Panc1 (cell line): ENCODE measurements around the gene CIB2. TPM values are rescaled to one million over a fixed set of nuclear protein-coding genes. Genes with fewer than 3 reads are reported as not detected.

Experiments
- ATAC-seq: fragments of 200-7000 bp; cut with Tn5 transposase; 2 replicates; pipeline ENCODE4 v1.9.1; 2020; ENCODE audit warnings: mild to moderate bottlenecking, moderate library complexity
- BruUV-seq: library from RNA; stranded (reverse); fragments of 400-500 nt; replicated peaks from 2 replicates; lab custom pipeline; 2021; lab: Mats Ljungman, UMichigan
- CTCF ChIA-PET: fragments of 300-600 bp; sonication (Branson Sonifier 250); formaldehyde crosslinking; loops from one replicate; lab custom pipeline; 2022; ENCODE audit warnings: antibody characterized with exemption; lab: Charles Lee
- POLR2A ChIA-PET: fragments of 300-600 bp; sonication (Branson Sonifier 250); formaldehyde crosslinking; loops from one replicate; lab custom pipeline; 2022; ENCODE audit warnings: antibody characterized with exemption; lab: Charles Lee
- DNase-seq: peaks from one replicate; pipeline ENCODE4 v3.0.0-alpha.2; 2010; ENCODE audit warnings: low read depth, low spot score
- H3K27ac ChIP-seq: 2 replicates; pipeline ENCODE4 v1.5.1; 2011; ENCODE audit warnings: mild to moderate bottlenecking, low read length, inconsistent platforms
- H3K27me3 ChIP-seq: fragments of 200-500 bp; sonication (Bioruptor generic); 2 replicates; pipeline ENCODE4 v1.6.0; 2014; ENCODE audit warnings: low read length, inconsistent platforms; ENCODE audit not compliant: control insufficient read depth, insufficient read depth
- H3K36me3 ChIP-seq: fragments of 200-500 bp; sonication (Bioruptor generic); 2 replicates; pipeline ENCODE4 v1.5.1; 2014; ENCODE audit warnings: inconsistent platforms, mild to moderate bottlenecking, low read length, moderate library complexity; ENCODE audit not compliant: control insufficient read depth, insufficient read depth
- H3K4me1 ChIP-seq: 2 replicates; pipeline ENCODE4 v1.5.1; 2011; ENCODE audit warnings: inconsistent platforms, mild to moderate bottlenecking, low read length, moderate library complexity; ENCODE audit not compliant: control insufficient read depth, insufficient read depth
- H3K4me3 ChIP-seq, 2 experiments: 2 replicates each; pipeline ENCODE4 v1.5.1; 2011 to 2012; ENCODE audit warnings: low read depth in 2 of 2, low read length in 2 of 2, mild to moderate bottlenecking in 2 of 2, inconsistent platforms in 1 of 2, moderate library complexity in 1 of 2
- H3K9me3 ChIP-seq: fragments of 200-500 bp; sonication (Bioruptor generic); 2 replicates; pipeline ENCODE4 v1.5.1; 2014; ENCODE audit warnings: low read depth, mild to moderate bottlenecking, inconsistent platforms, low read length, moderate library complexity; ENCODE audit not compliant: control insufficient read depth, insufficient read depth
- CTCF ChIP-seq: fragments of 450-650 bp; IDR thresholded peaks from 2 replicates; pipeline ENCODE4 v1.5.1; 2017; ENCODE audit warnings: mild to moderate bottlenecking
- POLR2AphosphoS5 ChIP-seq: IDR thresholded peaks from 2 replicates; pipeline ENCODE4 v1.6.1; 2012; ENCODE audit warnings: mild to moderate bottlenecking, low read depth, low read length, moderate library complexity
- REST ChIP-seq, 2 experiments: IDR thresholded peaks; 2 replicates each; pipeline ENCODE4 v1.6.1; 2011 to 2012; ENCODE audit warnings: low read depth in 2 of 2, control low read depth in 1 of 2, low read length in 1 of 2, mild to moderate bottlenecking in 1 of 2, moderate library complexity in 1 of 2; ENCODE audit not compliant: insufficient read depth in 1 of 2
- SIN3A ChIP-seq: IDR thresholded peaks from 2 replicates; pipeline ENCODE4 v1.6.1; 2012; ENCODE audit warnings: low read depth, mild to moderate bottlenecking, low read length, moderate library complexity, borderline replicate concordance; ENCODE audit not compliant: insufficient read depth
- TCF7L2 ChIP-seq: IDR thresholded peaks from 2 replicates; pipeline ENCODE4 v1.6.1; 2011; ENCODE audit warnings: mild to moderate bottlenecking, low read depth, low read length, inconsistent platforms
- in situ Hi-C: cut with HindIII; loops from 2 replicates; pipeline ENCODE4 v1.10.0; 2016; ENCODE audit warnings: low sequenced_read_pairs, low pct_unique_long_range_greater_than_20kb
- intact Hi-C: fragments of 100-400 bp; cut with micrococcal nuclease; formaldehyde crosslinking; loops from one replicate; pipeline ENCODE4 v1.10.0; 2022; ENCODE audit not compliant: unreplicated experiment
- total RNA-seq: library from RNA; stranded (reverse); gene quantifications from one replicate; pipeline ENCODE4 v1.2.1, GENCODE V29; 2021; ENCODE audit not compliant: unreplicated experiment

CIB2 gene
- total RNA-seq, 1 experiment from 2014 or later = 37.3 TPM

DNA sequence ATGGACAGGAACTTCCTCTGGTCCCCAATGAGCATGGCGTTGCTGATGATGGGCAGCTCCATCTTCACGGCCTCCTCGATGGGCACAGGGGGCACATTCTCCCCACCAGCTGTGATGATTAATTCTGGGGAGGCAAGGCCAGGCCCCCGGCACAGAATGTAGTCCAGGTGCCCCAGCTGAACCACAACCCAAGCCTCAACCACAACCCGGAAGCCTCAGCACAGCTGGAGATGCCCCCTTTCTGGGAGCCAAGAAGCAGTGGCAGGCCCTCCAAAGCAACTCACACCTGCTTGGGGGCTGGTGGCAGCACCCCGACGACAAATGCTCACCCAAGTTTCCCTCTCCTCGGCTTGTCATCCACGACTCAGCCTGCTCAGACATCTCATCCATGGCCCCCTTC is 43.2 kb upstream of the CIB2 start:
- DNase-seq (no peak), ATAC-seq (no peak)
- H3K4me3 ChIP-seq = no peak overlapping the region
- H3K27ac ChIP-seq = no peak overlapping the region
- intact Hi-C loops (no loop called here), in situ Hi-C loops (no loop called here)
- no peaks in the 10 kb centered on the region for H3K9me3 ChIP-seq
- ChIA-PET POLR2A (no interaction called here), CTCF (no interaction called here)
- no peak for TF ChIP-seq TCF7L2
- no peak for TF ChIP-seq CTCF
- TF ChIP-seq REST (IDR thresholded peaks at IDR 0.05; ENCODE audit: insufficient read depth in 1 of 2, low read depth in 2 of 2, low read length in 1 of 2) = no peak
- no peak for TF ChIP-seq SIN3A
- TF ChIP-seq POLR2AphosphoS5 = no peak
- no TSS peak for BruUV-seq
- peaks cover 6% of the 10 kb centered on the region for H3K36me3 ChIP-seq
- no peaks in the 10 kb centered on the region for H3K27me3 ChIP-seq
- no peaks in the 10 kb centered on the region for H3K4me1 ChIP-seq

DNA sequence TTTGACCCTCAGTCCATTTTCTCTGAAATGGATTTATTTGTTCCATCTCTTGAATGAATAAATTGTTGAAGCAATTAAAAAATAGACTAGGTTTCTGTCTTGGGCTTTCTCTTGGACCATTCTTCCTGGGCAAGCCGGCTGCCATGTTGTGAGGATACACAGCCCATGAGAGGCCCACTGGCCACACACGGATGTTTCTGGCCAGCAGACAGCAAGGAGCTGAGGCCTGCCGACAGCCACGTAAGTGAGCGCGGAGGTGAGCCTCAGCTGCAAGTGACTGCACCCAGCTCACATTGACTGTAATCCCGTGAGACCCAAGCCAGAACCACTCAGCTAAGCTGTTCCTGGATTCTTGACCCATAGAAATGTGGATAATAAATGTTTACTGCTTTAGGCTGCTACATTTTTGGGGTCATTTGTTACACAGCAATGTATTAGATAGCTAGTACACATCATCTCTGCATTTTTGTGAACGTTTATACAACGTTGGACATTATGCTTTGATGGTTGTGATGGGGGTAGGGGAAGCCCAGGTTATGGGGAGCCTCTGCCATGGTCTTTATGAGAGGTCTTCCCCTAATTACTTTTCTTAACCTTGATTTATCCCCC is 40.7 kb upstream of the CIB2 start:
- no peak overlapping the region for H3K4me3 ChIP-seq
- H3K27ac ChIP-seq = no peak overlapping the region
- CTCF ChIA-PET = no interaction called here
- intact Hi-C loops = no loop called here
- no peak for DNase-seq
- no peaks in the 10 kb centered on the region for H3K27me3 ChIP-seq
- no TSS peak for BruUV-seq
- peaks cover 21% of the 10 kb centered on the region for H3K36me3 ChIP-seq
- ATAC-seq = no peak
- no peaks in the 10 kb centered on the region for H3K9me3 ChIP-seq
- TF ChIP-seq POLR2AphosphoS5 = no peak
- TF ChIP-seq CTCF = no peak
- TF ChIP-seq TCF7L2 = no peak
- no peak for TF ChIP-seq SIN3A
- no peak for TF ChIP-seq REST (IDR thresholded peaks at IDR 0.05; ENCODE audit: insufficient read depth in 1 of 2, low read depth in 2 of 2, low read length in 1 of 2)
- in situ Hi-C loops = no loop called here
- H3K4me1 ChIP-seq = no peaks in the 10 kb centered on the region
- POLR2A ChIA-PET = no interaction called here
